G401 (cell line): ENCODE results near the gene LRRC7. TPM values are rescaled to one million over a fixed set of nuclear protein-coding genes. Genes with fewer than 3 reads are reported as not detected.
A peak's percentile ranks its signal among the peaks of the same experiment; 100 is the strongest.
"Not testable (repeated sequence)": the region's sequence is repeated elsewhere in the genome, so short reads cannot be mapped to it uniquely, and the experiment has no call there.

Source experiments
- DNase-seq: peaks from one replicate; pipeline ENCODE4 v3.0.0-alpha.2; 2015; ENCODE audit warnings: low spot score
- in situ Hi-C: cut with HindIII; loops from 2 replicates; pipeline ENCODE4 v1.10.0; 2016; ENCODE audit warnings: low sequenced_read_pairs, mixed read lengths
- total RNA-seq: library from RNA; depleted of rRNA; stranded (reverse); fragments of >200 nt; shearing (Covaris generic); gene quantifications from 2 replicates; pipeline ENCODE4 v1.2.3, GENCODE V29; 2014

LRRC7 gene
- total RNA-seq, 1 experiment from 2014 or later, result not detected

GRCh38 chr1:69679965-69680364, 112.2 kb downstream of the LRRC7 start:
- in situ Hi-C loops, result no loop called here
- no peak for DNase-seq

GRCh38 chr1:69686367-69686984, 118.8 kb downstream of the LRRC7 start:
- DNase-seq, result no peak
- in situ Hi-C loops, result no loop called here

GRCh38 chr1:69688193-69688592, 120.5 kb downstream of the LRRC7 start:
- DNase-seq, result no peak

GRCh38 chr1:69691179-69691578, 123.5 kb downstream of the LRRC7 start:
- in situ Hi-C loops, result no loop called here

More at GRCh38 chr1:69688193-69688592, 120.5 kb downstream of the LRRC7 start:
- in situ Hi-C loops, result no loop called here

GRCh38 chr1:69693921-69694675, 126.4 kb downstream of the LRRC7 start:
- no peak for DNase-seq
- in situ Hi-C loops, result no loop called here

More at GRCh38 chr1:69691179-69691578, 123.5 kb downstream of the LRRC7 start:
- no peak for DNase-seq

- DNase-seq, result no peak
- in situ Hi-C loops, result no loop called here
Observed at GRCh38 chr1:69697340-69697739, 129.6 kb downstream of the LRRC7 start.

- DNase-seq, result no peak
Observed at GRCh38 chr1:69700770-69701169, 133.0 kb downstream of the LRRC7 start.

GRCh38 chr1:69702085-69702484, 134.4 kb downstream of the LRRC7 start:
- in situ Hi-C loops, result no loop called here
- DNase-seq, result no peak

More at GRCh38 chr1:69700770-69701169, 133.0 kb downstream of the LRRC7 start:
- in situ Hi-C loops, result no loop called here

GRCh38 chr1:69706473-69706872, 138.8 kb downstream of the LRRC7 start:
- no peak for DNase-seq
- in situ Hi-C loops, result no loop called here

- DNase-seq, result no peak
- in situ Hi-C loops, result no loop called here
Observed at GRCh38 chr1:69707103-69707502, 139.4 kb downstream of the LRRC7 start.

GRCh38 chr1:69710484-69711189, 142.9 kb downstream of the LRRC7 start:
- in situ Hi-C loops, result no loop called here
- DNase-seq, result no peak

- in situ Hi-C loops, result no loop called here
- DNase-seq, result no peak
Observed at GRCh38 chr1:69711190-69711930, 143.6 kb downstream of the LRRC7 start.

GRCh38 chr1:69717834-69718233, 150.1 kb downstream of the LRRC7 start:
- in situ Hi-C loops, DNase-seq: not testable (repeated sequence)

GRCh38 chr1:69728206-69728605, 160.5 kb downstream of the LRRC7 start:
- DNase-seq, result no peak
- in situ Hi-C loops, result no loop called here

GRCh38 chr1:69733061-69733460, 165.3 kb downstream of the LRRC7 start:
- in situ Hi-C loops, result no loop called here
- no peak for DNase-seq

GRCh38 chr1:69737527-69738185, 169.9 kb downstream of the LRRC7 start:
- peak; percentile 19 for DNase-seq

GRCh38 chr1:69738458-69739250, 170.9 kb downstream of the LRRC7 start:
- in situ Hi-C loops, result no loop called here

More at GRCh38 chr1:69737527-69738185, 169.9 kb downstream of the LRRC7 start:
- in situ Hi-C loops, result no loop called here

GRCh38 chr1:69739251-69739605, 171.5 kb downstream of the LRRC7 start:
- in situ Hi-C loops, result no loop called here
- DNase-seq, result no peak

More at GRCh38 chr1:69738458-69739250, 170.9 kb downstream of the LRRC7 start:
- no peak for DNase-seq
